Suprapubic skin (tissue), 4 donors: ENCODE data around the gene FRAS1. TPM values are rescaled to one million over a fixed set of nuclear protein-coding genes. Genes with fewer than 3 reads are reported as not detected.

Source experiments
- DNase-seq, 2 donors: peaks; one replicate each; pipeline ENCODE4 v3.0.0-alpha.2; 2019; ENCODE audit warnings: low spot score in 2 of 2
- H3K27ac ChIP-seq: fragments of 200-600 bp; sonication (generic); one replicate; pipeline ENCODE4 v1.5.1; 2019
- H3K27me3 ChIP-seq: fragments of 200-600 bp; sonication (generic); one replicate; pipeline ENCODE4 v1.5.1; 2019
- H3K36me3 ChIP-seq: fragments of 200-600 bp; sonication (generic); one replicate; pipeline ENCODE4 v1.5.1; 2019
- H3K4me1 ChIP-seq: fragments of 200-600 bp; sonication (generic); one replicate; pipeline ENCODE4 v1.5.1; 2019
- H3K4me3 ChIP-seq: fragments of 200-600 bp; sonication (generic); one replicate; pipeline ENCODE4 v1.5.1; 2019; ENCODE audit warnings: mild to moderate bottlenecking
- H3K9me3 ChIP-seq: fragments of 200-600 bp; sonication (generic); one replicate; pipeline ENCODE4 v1.5.1; 2019
- EP300 ChIP-seq: sonication (generic); formaldehyde crosslinking; IDR thresholded peaks from one replicate; pipeline ENCODE4 v1.6.1; 2017; ENCODE audit warnings: antibody characterized with exemption
- POLR2A ChIP-seq, 2 donors: fragments of 450-650 bp; IDR thresholded peaks; one replicate each; pipeline ENCODE4 v1.6.1; 2017; ENCODE audit warnings: antibody characterized with exemption in 2 of 2, mild to moderate bottlenecking in 2 of 2, moderate library complexity in 2 of 2
- POLR2AphosphoS5 ChIP-seq, 3 donors: sonication (generic); formaldehyde crosslinking; IDR thresholded peaks; one replicate each; pipeline ENCODE4 v1.6.1; 2017; ENCODE audit warnings: antibody characterized with exemption in 3 of 3
- WGBS: methylation state at CpG from one replicate; pipeline ENCODE4 v1.1.5; 2018; 5-methylcytosine and 5-hydroxymethylcytosine counted together
- total RNA-seq, 4 donors: library from RNA; depleted of rRNA; stranded (reverse); fragments of >200 nt; gene quantifications; one replicate each; pipeline ENCODE4 v1.1.0, GENCODE V29; 2016
- TF ChIP-seq, protein P1 (sequence below), 2 donors: fragments of 200-600 bp in 1 of 2; fragments of 450-650 bp in 1 of 2; sonication (generic) in 1 of 2; IDR thresholded peaks; one replicate each; pipeline ENCODE4 v1.5.1; 2016 to 2019; ENCODE audit warnings: antibody characterized with exemption in 2 of 2, mild to moderate bottlenecking in 1 of 2, moderate library complexity in 1 of 2

FRAS1 gene
- total RNA-seq, 4 donors from 2014 or later, result 1.4 to 24.9 (median 3.8) TPM

DNA sequence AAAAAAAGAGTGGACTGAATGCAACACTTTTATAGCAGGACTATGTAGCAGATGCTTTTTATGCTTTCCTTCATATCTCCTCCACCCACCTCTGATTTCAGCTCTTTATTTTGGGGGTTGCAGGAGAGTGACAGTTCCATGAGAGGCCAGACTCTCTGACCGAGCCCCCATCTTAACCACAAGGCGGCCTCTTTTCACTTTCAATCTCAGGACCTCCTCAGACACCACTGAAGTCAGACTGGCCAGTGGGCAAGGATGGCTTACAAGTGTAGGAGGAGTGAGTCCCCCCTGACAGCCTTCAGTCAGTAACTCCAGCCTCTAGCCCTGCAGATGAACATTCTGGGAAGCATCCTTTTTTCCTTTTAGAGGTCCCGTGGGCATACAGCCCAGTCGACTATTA, 140.8 kb downstream of the FRAS1 start:
- no peak for DNase-seq
- peaks cover 10% of the 10 kb centered on the region for H3K9me3 ChIP-seq
- WGBS, result 82% methylated on average over 4 of the region's 4 CpGs
- TF ChIP-seq, protein P1, sequence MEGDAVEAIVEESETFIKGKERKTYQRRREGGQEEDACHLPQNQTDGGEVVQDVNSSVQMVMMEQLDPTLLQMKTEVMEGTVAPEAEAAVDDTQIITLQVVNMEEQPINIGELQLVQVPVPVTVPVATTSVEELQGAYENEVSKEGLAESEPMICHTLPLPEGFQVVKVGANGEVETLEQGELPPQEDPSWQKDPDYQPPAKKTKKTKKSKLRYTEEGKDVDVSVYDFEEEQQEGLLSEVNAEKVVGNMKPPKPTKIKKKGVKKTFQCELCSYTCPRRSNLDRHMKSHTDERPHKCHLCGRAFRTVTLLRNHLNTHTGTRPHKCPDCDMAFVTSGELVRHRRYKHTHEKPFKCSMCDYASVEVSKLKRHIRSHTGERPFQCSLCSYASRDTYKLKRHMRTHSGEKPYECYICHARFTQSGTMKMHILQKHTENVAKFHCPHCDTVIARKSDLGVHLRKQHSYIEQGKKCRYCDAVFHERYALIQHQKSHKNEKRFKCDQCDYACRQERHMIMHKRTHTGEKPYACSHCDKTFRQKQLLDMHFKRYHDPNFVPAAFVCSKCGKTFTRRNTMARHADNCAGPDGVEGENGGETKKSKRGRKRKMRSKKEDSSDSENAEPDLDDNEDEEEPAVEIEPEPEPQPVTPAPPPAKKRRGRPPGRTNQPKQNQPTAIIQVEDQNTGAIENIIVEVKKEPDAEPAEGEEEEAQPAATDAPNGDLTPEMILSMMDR (IDR thresholded peaks at IDR 0.05), result no peak
- no peak for TF ChIP-seq EP300
- no peak for TF ChIP-seq POLR2AphosphoS5 (IDR thresholded peaks at IDR 0.05)
- TF ChIP-seq POLR2A (IDR thresholded peaks at IDR 0.05), result no peak
- H3K27me3 ChIP-seq, result no peaks in the 10 kb centered on the region
- no peaks in the 10 kb centered on the region for H3K36me3 ChIP-seq
- no peak overlapping the region for H3K4me3 ChIP-seq
- no peaks in the 10 kb centered on the region for H3K4me1 ChIP-seq
- no peak overlapping the region for H3K27ac ChIP-seq

DNA sequence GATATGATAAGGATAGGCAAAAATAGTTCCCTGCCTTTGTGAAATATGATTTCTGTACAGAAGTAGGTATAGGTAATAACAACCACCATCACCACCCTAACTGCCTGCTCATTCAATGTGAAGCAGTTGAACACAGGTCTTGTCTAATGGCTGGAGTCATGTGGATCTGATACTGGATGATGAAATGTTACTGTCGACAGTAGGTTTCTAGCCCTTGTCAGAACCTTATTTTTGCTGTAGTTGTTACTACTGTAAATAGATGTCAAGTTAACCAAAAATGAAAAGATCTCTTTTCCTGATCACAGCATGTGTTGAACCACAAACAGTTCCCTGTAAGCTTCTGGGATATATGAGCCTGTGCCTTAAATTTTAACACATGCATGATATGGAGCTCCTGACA, 142.9 kb downstream of the FRAS1 start:
- TF ChIP-seq POLR2AphosphoS5 (IDR thresholded peaks at IDR 0.05), result no peak
- no peak for TF ChIP-seq POLR2A (IDR thresholded peaks at IDR 0.05)
- TF ChIP-seq, protein P1 (IDR thresholded peaks at IDR 0.05), result no peak
- TF ChIP-seq EP300, result no peak
- H3K4me1 ChIP-seq, result no peaks in the 10 kb centered on the region
- H3K36me3 ChIP-seq, result no peaks in the 10 kb centered on the region
- 75% methylated on average over 1 of the region's 1 CpG for WGBS
- no peaks in the 10 kb centered on the region for H3K27me3 ChIP-seq
- no peak overlapping the region for H3K27ac ChIP-seq
- H3K4me3 ChIP-seq, result no peak overlapping the region
- H3K9me3 ChIP-seq, result peaks cover 7% of the 10 kb centered on the region
- DNase-seq, result no peak

DNA sequence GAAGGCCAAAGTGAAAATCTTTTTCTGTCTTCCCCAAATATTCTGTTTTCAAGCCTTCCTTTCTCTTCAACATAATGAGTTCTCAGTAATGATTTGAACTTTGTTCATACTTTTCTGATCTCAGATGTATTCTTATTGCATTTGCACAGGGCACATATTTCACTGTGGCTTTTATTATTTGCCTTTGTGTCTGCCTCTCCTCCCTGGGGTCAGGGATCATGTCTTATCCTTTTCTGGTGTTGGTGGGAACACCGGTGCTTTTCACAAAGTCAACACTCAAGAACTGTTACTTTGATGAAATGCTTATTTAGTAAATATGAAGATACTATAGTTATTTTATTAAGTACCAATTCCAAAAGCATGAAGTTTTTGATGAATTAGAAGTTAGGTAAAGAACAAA, 143.8 kb downstream of the FRAS1 start:
- H3K4me3 ChIP-seq, result no peak overlapping the region
- H3K27ac ChIP-seq, result no peak overlapping the region
- no peaks in the 10 kb centered on the region for H3K27me3 ChIP-seq
- H3K9me3 ChIP-seq, result no peaks in the 10 kb centered on the region
- DNase-seq, result no peak
- H3K36me3 ChIP-seq, result no peaks in the 10 kb centered on the region
- H3K4me1 ChIP-seq, result no peaks in the 10 kb centered on the region
- 87% methylated on average over 1 of the region's 1 CpG for WGBS
- no peak for TF ChIP-seq EP300
- TF ChIP-seq POLR2A (IDR thresholded peaks at IDR 0.05), result no peak
- TF ChIP-seq, protein P1 (IDR thresholded peaks at IDR 0.05), result no peak

DNA sequence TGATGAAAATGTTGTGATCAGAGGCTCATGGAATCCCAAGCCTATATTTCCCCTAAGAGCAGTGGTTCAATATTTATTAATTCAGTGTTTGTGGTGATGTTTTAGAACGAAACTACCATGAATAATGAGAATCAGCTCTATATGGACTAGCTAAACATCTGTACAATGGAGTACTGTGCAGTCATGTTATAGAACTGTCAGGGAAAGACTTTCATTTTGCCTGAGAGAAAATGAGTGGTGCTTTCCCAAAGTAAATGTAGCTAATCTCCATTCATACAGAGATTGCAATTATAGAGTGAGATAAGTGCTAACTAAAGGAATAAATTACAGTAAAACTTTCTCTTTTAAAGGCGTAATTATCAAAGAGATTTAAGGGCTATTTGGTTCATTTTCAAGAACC, 147.1 kb downstream of the FRAS1 start:
- Histone ChIP-seq H3K27me3 (no peaks in the 10 kb centered on the region), H3K9me3 (no peaks in the 10 kb centered on the region), H3K4me3 (no peak overlapping the region), H3K4me1 (no peaks in the 10 kb centered on the region), H3K27ac (no peak overlapping the region), H3K36me3 (no peaks in the 10 kb centered on the region)
- TF ChIP-seq, protein P1 (IDR thresholded peaks at IDR 0.05), result no peak
- TF ChIP-seq POLR2A (IDR thresholded peaks at IDR 0.05), result no peak
- no peak for TF ChIP-seq POLR2AphosphoS5 (IDR thresholded peaks at IDR 0.05)
- TF ChIP-seq EP300, result no peak
- DNase-seq, result no peak
- WGBS, result 34% methylated on average over 2 of the region's 2 CpGs

DNA sequence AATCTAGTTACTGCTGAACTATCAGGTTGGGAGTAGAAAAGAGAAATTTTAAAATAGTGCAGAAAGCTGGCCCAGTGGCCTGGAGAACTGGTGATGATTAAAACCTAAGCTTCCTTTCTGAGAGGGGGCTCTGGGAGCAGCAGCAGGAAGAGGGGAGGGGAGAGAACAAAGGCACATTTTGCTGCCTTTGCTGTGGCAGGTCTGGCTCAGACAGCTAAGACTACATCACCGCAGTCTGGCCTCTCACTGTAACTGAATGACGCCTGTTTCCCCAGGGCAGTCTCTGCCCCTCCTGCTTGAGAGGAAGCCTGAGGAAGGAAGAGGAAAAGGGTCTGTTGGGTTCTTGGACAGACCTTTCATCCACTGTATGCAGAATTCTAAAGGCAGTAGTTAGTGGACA, 148.5 kb downstream of the FRAS1 start:
- 63% methylated on average over 2 of the region's 2 CpGs for WGBS
- Histone ChIP-seq H3K36me3 (no peaks in the 10 kb centered on the region), H3K9me3 (no peaks in the 10 kb centered on the region), H3K27me3 (no peaks in the 10 kb centered on the region), H3K4me1 (no peaks in the 10 kb centered on the region), H3K4me3 (no peak overlapping the region), H3K27ac (no peak overlapping the region)
- no peak for TF ChIP-seq POLR2A (IDR thresholded peaks at IDR 0.05)
- TF ChIP-seq EP300, result no peak
- TF ChIP-seq, protein P1 (IDR thresholded peaks at IDR 0.05), result no peak
- TF ChIP-seq POLR2AphosphoS5 (IDR thresholded peaks at IDR 0.05), result no peak
- DNase-seq, result no peak
